NB4 (cell line): ENCODE measurements around the gene PIK3R1.

Experiments used
- MYC ChIP-seq: IDR thresholded peaks from 2 replicates; pipeline ENCODE4 v1.6.1; 2011; ENCODE audit warnings: low read depth, low read length
- POLR2A ChIP-seq: IDR thresholded peaks from 2 replicates; pipeline ENCODE4 v1.6.1; 2011; ENCODE audit warnings: mild to moderate bottlenecking; ENCODE audit not compliant: insufficient read length; ENCODE audit errors: extremely low read depth
- TF ChIP-seq, protein P1 (sequence below): IDR thresholded peaks from one replicate; pipeline ENCODE4 v1.5.1; 2012; ENCODE audit warnings: low read depth, low read length
- TF ChIP-seq, protein P2 (sequence below): IDR thresholded peaks from 2 replicates; pipeline ENCODE4 v1.6.1; 2011; ENCODE audit warnings: low read depth, low read length

DNA sequence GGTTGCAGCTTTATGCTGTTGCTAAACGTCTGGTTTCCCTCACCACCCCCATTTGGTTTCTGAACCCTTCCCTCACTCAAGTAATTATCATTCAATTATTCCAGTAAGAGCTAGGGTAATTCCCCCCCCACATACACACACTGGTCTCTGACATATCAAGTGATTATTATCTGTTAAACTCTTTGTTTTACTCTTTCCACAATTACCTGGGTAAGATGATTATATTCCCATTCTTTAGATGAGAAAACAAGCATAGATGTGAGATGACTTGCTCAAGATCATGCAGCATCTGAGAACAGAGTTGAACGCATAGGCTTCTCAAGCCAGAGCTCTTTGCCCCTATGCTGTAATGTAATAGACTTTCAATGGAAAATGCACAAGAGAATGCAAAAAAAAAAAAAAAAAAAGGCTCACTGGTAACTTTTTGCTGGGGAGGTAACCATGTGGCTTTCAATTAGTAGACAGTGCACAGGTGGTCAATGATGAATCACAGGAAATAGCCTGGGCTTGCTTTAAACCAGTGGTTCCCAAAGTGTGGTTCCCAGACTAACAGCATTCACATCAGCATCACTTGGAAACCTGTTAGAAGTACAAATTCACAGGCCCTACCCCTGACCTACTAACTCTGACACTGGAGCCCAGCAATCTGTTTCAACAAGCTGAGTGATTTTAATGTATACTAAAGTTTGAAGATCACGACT, 87.6 kb downstream of the PIK3R1 start:
- TF ChIP-seq, protein P1, sequence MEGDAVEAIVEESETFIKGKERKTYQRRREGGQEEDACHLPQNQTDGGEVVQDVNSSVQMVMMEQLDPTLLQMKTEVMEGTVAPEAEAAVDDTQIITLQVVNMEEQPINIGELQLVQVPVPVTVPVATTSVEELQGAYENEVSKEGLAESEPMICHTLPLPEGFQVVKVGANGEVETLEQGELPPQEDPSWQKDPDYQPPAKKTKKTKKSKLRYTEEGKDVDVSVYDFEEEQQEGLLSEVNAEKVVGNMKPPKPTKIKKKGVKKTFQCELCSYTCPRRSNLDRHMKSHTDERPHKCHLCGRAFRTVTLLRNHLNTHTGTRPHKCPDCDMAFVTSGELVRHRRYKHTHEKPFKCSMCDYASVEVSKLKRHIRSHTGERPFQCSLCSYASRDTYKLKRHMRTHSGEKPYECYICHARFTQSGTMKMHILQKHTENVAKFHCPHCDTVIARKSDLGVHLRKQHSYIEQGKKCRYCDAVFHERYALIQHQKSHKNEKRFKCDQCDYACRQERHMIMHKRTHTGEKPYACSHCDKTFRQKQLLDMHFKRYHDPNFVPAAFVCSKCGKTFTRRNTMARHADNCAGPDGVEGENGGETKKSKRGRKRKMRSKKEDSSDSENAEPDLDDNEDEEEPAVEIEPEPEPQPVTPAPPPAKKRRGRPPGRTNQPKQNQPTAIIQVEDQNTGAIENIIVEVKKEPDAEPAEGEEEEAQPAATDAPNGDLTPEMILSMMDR, result no peak
- no peak for TF ChIP-seq POLR2A
- TF ChIP-seq, protein P2, sequence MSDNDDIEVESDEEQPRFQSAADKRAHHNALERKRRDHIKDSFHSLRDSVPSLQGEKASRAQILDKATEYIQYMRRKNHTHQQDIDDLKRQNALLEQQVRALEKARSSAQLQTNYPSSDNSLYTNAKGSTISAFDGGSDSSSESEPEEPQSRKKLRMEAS, result no peak
- TF ChIP-seq MYC, result no peak
